T-helper 1 cell (primary cell): ENCODE results near the gene KLHDC3.
"Not testable (repeated sequence)": the region's sequence is repeated elsewhere in the genome, so short reads cannot be mapped to it uniquely, and the experiment has no call there.

Experiments used
- DNase-seq, 5 donors: peaks; one replicate each; pipeline ENCODE4 v3.0.0-alpha.2; 2012 to 2020

The KLHDC3 gene

GRCh38 chr6:43032326-43032725 lies 18.3 kb downstream of the KLHDC3 start:
- DNase-seq = no peak

DNA sequence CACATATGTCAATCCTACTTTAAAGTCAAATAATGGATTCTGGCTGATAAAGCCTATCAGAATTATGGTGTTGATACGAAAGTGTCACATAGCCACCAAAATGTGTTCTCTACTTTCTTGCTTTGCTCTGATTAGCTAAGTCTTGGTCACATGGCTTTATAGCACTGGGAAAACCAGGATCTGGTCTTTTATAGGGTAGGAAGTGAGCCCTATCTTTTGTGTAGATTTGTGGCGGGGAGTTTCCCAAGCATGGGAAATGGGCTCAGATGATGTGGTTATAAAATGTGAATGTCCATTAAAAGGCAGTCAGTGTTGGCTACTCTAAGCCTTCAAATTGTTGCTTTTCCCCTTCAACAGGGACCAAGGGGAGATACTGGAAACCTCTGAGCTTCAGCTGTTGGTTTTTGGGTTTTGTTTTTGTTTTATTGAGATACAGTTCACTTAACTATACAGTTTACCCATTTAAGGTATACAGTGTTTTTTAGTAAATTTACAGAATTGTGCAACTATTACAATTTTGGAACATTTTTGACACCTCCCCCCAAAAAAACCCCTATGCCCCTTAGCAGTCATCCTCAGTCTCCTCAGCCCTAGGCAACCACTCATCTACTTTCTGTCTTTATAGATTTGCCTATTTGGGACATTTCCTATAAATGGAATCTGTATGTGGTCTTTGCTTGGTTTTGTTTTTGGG lies 19.6 kb downstream of the KLHDC3 start:
- DNase-seq = no peak

DNA sequence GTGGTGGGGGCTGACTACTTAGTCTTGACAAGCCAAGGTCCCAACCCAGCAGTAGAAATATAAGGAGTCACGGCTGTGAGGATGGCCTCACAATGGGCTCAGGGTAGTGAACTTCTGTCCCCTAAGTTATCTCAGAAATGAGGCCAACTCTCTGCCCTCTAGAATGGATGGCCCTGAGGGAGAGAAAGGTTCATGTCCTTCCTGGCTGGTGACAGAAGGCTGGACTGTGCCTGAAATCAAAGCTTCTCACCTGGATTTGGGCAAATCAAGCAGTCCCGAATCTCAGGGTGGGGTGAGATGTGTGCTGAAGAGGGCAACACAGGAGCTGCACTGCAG lies 20.1 kb downstream of the KLHDC3 start:
- DNase-seq = no peak

- DNase-seq = no peak
Measured at GRCh38 chr6:43035495-43036194, 21.6 kb downstream of the KLHDC3 start.

DNA sequence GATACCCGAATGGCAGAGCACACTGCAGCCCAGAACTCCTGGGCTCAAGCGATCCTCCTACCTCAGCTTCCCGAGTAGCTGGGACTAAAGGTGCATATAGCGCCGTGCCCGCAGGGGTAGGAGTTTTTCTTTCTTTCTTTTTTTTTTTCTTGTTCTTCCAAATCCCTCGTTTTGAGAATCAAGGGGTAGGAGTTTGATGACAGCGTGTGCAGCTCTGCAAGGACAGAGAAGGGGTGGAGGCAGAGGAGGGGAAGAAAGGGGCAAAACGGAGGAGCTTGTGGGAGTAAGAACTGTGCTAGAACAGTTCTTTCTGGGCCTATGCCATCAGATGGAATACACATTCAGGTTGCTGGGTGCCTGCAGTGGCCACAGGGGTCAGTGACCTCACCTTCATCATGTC lies 22.7 kb downstream of the KLHDC3 start:
- no peak for DNase-seq

- DNase-seq = no peak
Measured at GRCh38 chr6:43037197-43037596, 23.1 kb downstream of the KLHDC3 start.

DNA sequence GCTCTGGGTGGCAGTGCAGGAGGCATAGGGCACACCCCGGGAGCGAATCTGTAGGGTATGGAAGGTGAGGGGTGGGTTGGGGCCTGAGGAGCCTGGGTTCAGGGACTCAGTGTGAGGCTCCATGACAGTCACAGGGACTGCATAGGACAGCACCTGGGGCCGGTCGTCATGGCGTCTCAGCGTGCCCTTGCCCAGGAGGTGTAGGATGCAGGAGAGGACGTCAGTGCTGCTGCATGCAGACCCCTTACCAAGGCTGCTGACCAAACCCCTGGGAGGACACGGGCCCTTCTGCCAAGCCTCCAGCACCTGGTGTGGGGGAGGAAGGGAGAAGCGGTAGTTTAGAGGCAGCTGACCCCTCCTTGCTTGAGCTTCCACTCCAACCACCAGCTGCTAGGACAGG lies 23.7 kb downstream of the KLHDC3 start:
- no peak for DNase-seq

- no peak for DNase-seq
Measured at GRCh38 chr6:43038727-43039126, 24.7 kb downstream of the KLHDC3 start.

DNA sequence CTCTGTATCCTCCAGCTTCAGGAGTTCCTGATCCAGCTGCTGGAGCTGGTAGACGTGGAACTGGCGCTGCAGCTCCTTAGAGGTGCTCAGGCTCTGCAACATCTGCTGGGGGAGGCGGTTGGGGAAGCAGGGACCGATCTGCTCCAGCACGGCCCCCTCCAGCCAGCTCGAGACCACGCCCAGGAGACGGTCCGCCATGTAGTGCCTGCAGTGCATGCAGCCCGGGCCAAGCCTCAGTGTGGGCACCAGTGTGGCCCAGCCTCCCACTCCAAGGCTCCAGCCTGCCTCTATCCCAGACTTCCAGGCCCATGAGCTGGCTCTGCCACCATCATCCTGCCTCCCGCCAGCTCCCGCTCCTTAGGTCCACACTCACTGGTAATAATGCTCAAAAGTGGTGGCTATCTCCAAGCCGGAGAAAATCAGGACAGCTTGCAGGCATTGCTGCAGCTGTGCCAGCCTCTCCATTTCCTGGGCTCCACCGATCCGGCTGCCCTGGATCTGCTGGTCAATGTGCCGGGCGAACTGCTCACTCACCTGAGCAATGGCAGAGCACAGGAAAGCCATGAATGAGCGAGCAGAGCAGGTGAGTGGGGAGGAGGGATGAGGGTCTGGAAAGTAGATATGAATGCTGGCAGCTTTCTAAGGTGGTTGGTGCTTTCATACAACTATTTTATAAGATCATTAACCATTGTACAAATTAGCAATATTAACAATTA lies 26.7 kb downstream of the KLHDC3 start:
- DNase-seq = no peak

GRCh38 chr6:43041475-43041874 lies 27.4 kb downstream of the KLHDC3 start:
- DNase-seq = not testable (repeated sequence)

GRCh38 chr6:43043310-43043709 lies 29.3 kb downstream of the KLHDC3 start:
- DNase-seq = no peak

DNA sequence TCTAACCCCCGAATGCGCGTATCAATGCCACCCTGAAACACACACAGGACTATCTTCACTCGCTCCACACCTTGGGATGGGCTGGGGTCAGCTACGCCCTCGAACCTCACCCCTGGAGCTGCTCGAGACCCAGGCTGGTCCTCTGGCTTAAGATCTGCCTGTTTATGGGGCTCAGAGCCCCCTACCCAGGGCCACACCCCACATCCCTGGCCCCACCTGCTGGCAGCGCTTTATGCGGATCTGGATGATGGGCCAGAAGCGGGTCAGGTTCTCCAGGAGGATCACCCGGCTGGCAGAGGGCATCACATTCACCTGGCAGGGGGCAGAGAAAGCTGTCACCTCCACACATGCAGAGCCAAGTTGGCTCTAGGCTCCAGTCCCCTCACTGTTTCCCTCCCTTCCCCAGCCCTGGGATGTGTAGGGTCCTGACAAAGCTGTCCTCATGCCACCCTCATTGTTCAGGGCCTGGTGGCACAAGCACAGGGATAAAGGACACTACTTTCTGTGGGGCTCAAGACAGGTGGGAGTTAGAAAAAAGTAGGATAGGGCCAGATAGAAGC lies 31.4 kb downstream of the KLHDC3 start:
- no peak for DNase-seq

- DNase-seq = no peak
Measured at GRCh38 chr6:43047998-43048397, 33.9 kb downstream of the KLHDC3 start.

GRCh38 chr6:43050981-43051380 lies 36.9 kb downstream of the KLHDC3 start:
- no peak for DNase-seq

DNA sequence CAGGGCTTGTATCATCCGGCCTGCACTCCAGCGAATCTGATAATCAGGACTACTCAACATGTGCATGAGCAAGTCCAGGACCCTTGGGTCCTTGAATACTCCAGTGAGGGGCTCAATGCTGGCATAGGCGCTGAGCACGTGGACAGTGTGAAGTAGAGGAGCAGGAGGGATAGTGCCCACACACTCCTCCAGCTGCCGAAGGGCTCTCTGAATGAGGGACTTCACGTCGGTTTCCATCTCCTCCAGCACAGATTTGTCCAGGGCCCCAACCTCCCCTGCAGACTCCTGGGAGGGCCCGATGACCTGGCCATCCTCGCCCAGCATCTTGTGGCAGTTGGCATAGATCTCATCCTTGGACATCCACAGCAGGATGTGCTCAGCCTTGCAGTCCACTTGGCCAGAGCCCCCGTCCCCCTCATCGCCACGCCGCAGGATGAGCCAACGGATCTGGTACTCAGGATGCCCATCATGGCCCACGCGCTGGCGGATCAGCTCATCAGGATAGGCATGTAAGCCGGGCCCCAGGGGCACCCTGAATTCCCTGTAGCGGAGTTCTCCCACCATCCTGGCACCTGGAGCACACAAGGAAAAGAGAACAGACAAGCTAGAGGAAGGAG lies 38.3 kb downstream of the KLHDC3 start:
- no peak for DNase-seq

- peak in 1 of 5 donors; percentile 18 for DNase-seq
Measured at GRCh38 chr6:43052842-43053544, 38.9 kb downstream of the KLHDC3 start.

DNA sequence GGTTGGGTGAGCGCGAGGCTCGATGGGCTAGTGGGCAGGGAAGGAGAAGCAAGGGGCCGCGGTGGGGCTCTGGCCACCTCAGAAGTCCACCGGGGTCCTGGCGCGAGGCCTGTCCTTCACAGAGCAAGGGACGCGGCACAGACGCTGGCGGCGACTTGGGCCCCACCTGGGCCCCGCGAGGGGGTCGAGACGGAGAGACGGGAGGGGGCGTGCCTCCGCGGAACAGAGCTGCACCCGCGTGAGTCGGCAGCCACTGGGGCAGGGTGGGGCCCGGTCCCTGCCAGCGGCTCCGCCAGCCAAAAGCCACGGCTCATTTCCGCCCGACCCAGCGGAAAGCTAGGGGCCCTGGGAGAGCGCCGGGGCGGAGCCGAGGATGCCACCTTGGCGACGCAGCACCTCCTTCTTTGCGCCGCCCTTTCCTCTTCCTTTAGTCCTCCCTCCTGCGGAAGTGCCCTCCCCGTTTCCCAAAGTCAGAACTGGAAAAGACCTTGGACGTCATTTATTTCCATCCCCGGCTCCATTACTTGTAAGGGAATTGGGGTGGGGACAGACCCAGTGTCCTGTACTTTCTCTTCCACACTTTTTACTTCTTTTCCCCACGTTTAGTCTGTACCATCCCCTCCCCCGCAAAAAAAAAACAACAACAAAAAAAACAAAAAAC lies 39.6 kb downstream of the KLHDC3 start, which contains the start of gene CUL7:
Gene CUL7, minus strand, starts transcription at position 307 of the 661 bp plus-strand sequence. CDS start 1,063 bp downstream, outside the sequence.
- DNase-seq = peak; percentile 79 to 94 (median 84)

GRCh38 chr6:43054206-43054943 lies 40.3 kb downstream of the KLHDC3 start:
- DNase-seq = no peak

GRCh38 chr6:43055966-43056365 lies 41.9 kb downstream of the KLHDC3 start:
- no peak for DNase-seq

GRCh38 chr6:43058531-43058930 lies 44.5 kb downstream of the KLHDC3 start:
- DNase-seq = no peak
